ENCODE data around the gene ZBBX. TPM values are rescaled to one million over a fixed set of nuclear protein-coding genes. Genes with fewer than 3 reads are reported as not detected.

The ZBBX gene
- total and polyA plus RNA-seq, 10 of the 15 experiments (the other 5 are each of a cell fraction or from before 2014, with no cell fraction given) = 0.01 to 0.34 (median 0.17) TPM; not detected in 6

DNA sequence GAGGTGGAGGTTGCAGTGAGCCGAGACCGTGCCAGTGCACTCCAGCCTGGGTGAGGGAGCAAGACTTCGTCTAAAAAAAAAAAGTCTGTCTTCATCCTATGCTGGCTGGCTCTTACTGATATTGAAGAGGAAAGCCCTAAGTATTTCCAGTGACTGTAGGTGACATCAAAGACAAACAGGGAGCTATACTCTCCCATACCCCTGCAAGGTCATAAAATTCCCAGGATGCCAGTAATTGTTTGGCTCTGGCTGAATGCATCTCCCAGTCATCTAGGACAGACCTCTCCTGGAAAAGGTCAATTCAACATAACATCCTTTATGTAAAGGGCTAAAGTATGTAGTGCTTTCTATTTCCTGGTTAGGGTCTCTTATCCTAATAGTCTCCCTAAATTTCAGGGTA, 8.0 kb downstream of the ZBBX start:
- RAD21 ChIA-PET (ENCODE audit: unreplicated experiment) = no interaction called here
- intact Hi-C loops (cut with micrococcal nuclease; ENCODE audit: unreplicated experiment) (no loop called here), in situ Hi-C loops (cut with MboI) (no loop called here)
- Histone ChIP-seq H3K27me3 (replicated peaks in 1 of 2; ENCODE audit: control insufficient read depth in 2 of 2, insufficient read depth in 2 of 2, low read length in 1 of 2) (no peaks in the 10 kb centered on the region), H3K4me2 (ENCODE audit: control insufficient read depth, insufficient read depth) (no peak overlapping the region), H3K9ac (ENCODE audit: control insufficient read depth, insufficient read depth, low read length) (no peak overlapping the region), H3K4me1 (ENCODE audit: control insufficient read depth, insufficient read depth, low read length) (no peaks in the 10 kb centered on the region), H3K79me2 (ENCODE audit: control insufficient read depth, insufficient read depth, low read length) (no peaks in the 10 kb centered on the region), H3K4me3 (no peak overlapping the region), H4K20me1 (ENCODE audit: control insufficient read depth, insufficient read depth) (no peaks in the 10 kb centered on the region), H3K36me3 (ENCODE audit: control insufficient read depth in 2 of 2, insufficient read depth in 2 of 2, low read length in 1 of 2) (no peaks in the 10 kb centered on the region), H3K27ac (ENCODE audit: control insufficient read depth, insufficient read depth) (no peak overlapping the region), H2AFZ (ENCODE audit: control insufficient read depth, low read depth, low read length) (no peak overlapping the region), H3K9me3 (replicated peaks; ENCODE audit: control insufficient read depth, insufficient read depth, low read length) (no peaks in the 10 kb centered on the region)
- FAIRE-seq (no peak), ATAC-seq (no peak), DNase-seq (ENCODE audit: low read depth, low spot score) (no peak)
- 25% methylated on average over 3 of the region's 3 CpGs for WGBS (ENCODE audit: insufficient coverage, insufficient replicate concordance, low lambda C conversion rate, missing lambda C conversion rate)
- CTCF ChIA-PET = interaction anchor here (1.8 kb wide), 1 partner anchor 9 kb away, joined by 11 read pairs; the partner anchor contains the start of gene ZBBX
- BruUV-seq (replicated peaks) = no TSS peak
- SMC1A ChIA-PET (ENCODE audit: uncharacterized antibody, unreplicated experiment) = interaction anchor here (0.6 kb wide), 1 partner anchor 572 kb away, joined by 3 read pairs; no protein-coding TSS in a partner anchor
- TF ChIP-seq PAX5 (IDR thresholded peaks at IDR 0.05; ENCODE audit: borderline replicate concordance, low read depth, low read length) = no peak
- POLR2A ChIA-PET = no interaction called here

DNA sequence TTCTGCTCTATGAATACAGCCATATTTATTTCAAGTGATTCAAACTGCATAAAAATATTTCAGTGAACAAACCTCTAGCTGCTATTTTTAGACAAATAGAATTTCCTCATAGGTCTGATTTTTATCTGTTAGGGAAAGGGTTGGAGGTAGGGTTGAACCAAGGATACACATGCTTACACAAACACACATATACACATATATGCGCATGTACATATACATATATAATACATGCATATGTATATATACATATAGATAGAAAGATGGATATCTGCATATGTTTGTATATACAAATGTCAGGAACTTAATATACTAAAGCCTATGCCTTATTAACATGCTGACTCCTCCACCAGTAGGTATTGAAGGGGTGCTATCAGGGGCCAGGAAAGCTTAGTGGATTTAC, 18.1 kb downstream of the ZBBX start:
- Histone ChIP-seq H3K4me1 (ENCODE audit: control insufficient read depth, insufficient read depth, low read length) (no peaks in the 10 kb centered on the region), H3K9ac (ENCODE audit: control insufficient read depth, insufficient read depth, low read length) (no peak overlapping the region), H2AFZ (ENCODE audit: control insufficient read depth, low read depth, low read length) (no peak overlapping the region), H3K36me3 (ENCODE audit: control insufficient read depth in 2 of 2, insufficient read depth in 2 of 2, low read length in 1 of 2) (no peaks in the 10 kb centered on the region), H3K27ac (ENCODE audit: control insufficient read depth, insufficient read depth) (no peak overlapping the region), H4K20me1 (ENCODE audit: control insufficient read depth, insufficient read depth) (no peaks in the 10 kb centered on the region), H3K79me2 (ENCODE audit: control insufficient read depth, insufficient read depth, low read length) (no peaks in the 10 kb centered on the region), H3K9me3 (replicated peaks; ENCODE audit: control insufficient read depth, insufficient read depth, low read length) (no peaks in the 10 kb centered on the region), H3K27me3 (replicated peaks in 1 of 2; ENCODE audit: control insufficient read depth in 2 of 2, insufficient read depth in 2 of 2, low read length in 1 of 2) (no peaks in the 10 kb centered on the region), H3K4me3 (no peak overlapping the region), H3K4me2 (ENCODE audit: control insufficient read depth, insufficient read depth) (no peak overlapping the region)
- FAIRE-seq (no peak), ATAC-seq (no peak), DNase-seq (ENCODE audit: low read depth, low spot score) (no peak)
- in situ Hi-C loops (cut with MboI) (no loop called here), intact Hi-C loops (cut with micrococcal nuclease; ENCODE audit: unreplicated experiment) (no loop called here)
- POLR2A ChIA-PET = no interaction called here
- RAD21 ChIA-PET (ENCODE audit: unreplicated experiment) = no interaction called here
- TF ChIP-seq NBN (IDR thresholded peaks at IDR 0.05) = no peak
- TF ChIP-seq CHD2 (IDR thresholded peaks at IDR 0.05; ENCODE audit: borderline replicate concordance, low read depth, low read length) = no peak
- no peak for TF ChIP-seq SRF (IDR thresholded peaks at IDR 0.05; ENCODE audit: low read depth in 2 of 2, low read length in 2 of 2)
- no peak for TF ChIP-seq ZNF217 (IDR thresholded peaks at IDR 0.05)
- TF ChIP-seq STAT3 (IDR thresholded peaks at IDR 0.05; ENCODE audit: low read depth, low read length) = no peak
- no peak for TF ChIP-seq SMAD1 (IDR thresholded peaks at IDR 0.05; ENCODE audit: low read depth, partially characterized antibody)
- TF ChIP-seq MTA3 (IDR thresholded peaks at IDR 0.05; ENCODE audit: borderline replicate concordance, low read length) = no peak
- TF ChIP-seq SREBF1 (IDR thresholded peaks at IDR 0.05; ENCODE audit: low read length) = no peak
- TF ChIP-seq, protein P1, sequence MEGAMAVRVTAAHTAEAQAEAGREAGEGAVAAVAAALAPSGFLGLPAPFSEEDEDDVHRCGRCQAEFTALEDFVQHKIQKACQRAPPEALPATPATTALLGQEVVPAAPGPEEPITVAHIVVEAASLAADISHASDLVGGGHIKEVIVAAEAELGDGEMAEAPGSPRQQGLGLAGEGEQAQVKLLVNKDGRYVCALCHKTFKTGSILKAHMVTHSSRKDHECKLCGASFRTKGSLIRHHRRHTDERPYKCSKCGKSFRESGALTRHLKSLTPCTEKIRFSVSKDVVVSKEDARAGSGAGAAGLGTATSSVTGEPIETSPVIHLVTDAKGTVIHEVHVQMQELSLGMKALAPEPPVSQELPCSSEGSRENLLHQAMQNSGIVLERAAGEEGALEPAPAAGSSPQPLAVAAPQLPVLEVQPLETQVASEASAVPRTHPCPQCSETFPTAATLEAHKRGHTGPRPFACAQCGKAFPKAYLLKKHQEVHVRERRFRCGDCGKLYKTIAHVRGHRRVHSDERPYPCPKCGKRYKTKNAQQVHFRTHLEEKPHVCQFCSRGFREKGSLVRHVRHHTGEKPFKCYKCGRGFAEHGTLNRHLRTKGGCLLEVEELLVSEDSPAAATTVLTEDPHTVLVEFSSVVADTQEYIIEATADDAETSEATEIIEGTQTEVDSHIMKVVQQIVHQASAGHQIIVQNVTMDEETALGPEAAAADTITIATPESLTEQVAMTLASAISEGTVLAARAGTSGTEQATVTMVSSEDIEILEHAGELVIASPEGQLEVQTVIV (IDR thresholded peaks at IDR 0.05; ENCODE audit: borderline replicate concordance, partially characterized antibody) = no peak
- TF ChIP-seq CHD1 (IDR thresholded peaks at IDR 0.05; ENCODE audit: low read depth, low read length) = no peak
- BruUV-seq (replicated peaks) = no TSS peak
- SMC1A ChIA-PET (ENCODE audit: uncharacterized antibody, unreplicated experiment) = no interaction called here
- CTCF ChIA-PET = interaction anchor here (2.0 kb wide), 1 partner anchor 18 kb away, joined by 5 read pairs; the partner anchor contains the start of gene ZBBX
- WGBS (ENCODE audit: insufficient coverage, insufficient replicate concordance, low lambda C conversion rate, missing lambda C conversion rate) = 94% methylated on average over 1 of the region's 1 CpG
